Left kidney (tissue), 2 donors: ENCODE measurements around the gene VPS4A. TPM values are rescaled to one million over a fixed set of nuclear protein-coding genes. Genes with fewer than 3 reads are reported as not detected.
A peak's percentile ranks its signal among the peaks of the same experiment; 100 is the strongest.

ENCODE experiments used
- DNase-seq: peaks from one replicate; pipeline ENCODE4 v3.0.0-alpha.2; 2013
- polyA plus RNA-seq: library from polyadenylated mRNA; unstranded; fragments of 120-200 nt; gene quantifications from one replicate; pipeline ENCODE4 v1.2.1, GENCODE V29; 2013; ENCODE audit not compliant: insufficient read length

The VPS4A gene
- polyA plus RNA-seq, 1 donor: 52.9 TPM

DNA sequence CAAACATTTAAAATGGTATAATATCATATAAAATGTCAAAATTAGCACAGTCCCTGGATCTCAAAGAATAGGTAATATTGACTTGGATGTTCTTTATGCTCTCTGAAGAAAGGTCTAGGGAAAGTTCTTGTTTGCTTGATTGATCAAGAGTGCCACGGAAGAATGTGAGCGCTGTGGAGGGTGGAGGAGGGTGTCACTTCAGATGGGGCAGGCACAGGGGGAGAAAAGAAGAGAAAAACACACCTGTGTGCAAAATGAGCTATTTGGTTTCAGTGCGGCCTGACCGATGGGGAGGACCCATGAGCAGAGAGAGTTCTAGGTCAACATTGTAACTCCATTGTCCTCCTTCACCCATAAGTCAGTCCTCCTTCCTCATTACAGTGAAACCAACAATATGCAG is 8.8 kb upstream of the VPS4A start:
- DNase-seq: no peak

DNA sequence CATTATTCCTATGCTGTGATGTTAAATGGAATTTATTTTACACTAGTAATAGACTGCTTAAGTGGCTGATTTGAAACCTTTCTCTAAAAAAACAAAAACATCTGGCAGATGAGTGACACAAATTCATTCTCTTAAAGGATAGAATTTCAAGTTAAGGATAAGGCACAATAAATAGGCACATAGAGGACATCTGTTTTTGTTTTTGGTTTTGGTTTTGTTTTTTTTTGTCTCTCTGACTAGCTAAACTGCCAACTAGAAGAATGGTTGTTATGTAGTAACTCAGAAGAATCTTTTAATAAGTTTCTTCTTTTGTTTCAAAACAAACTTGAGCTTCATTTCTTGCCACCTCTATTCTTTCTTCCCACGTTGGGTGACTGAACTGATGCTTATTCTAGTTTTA is 5.1 kb upstream of the VPS4A start:
- DNase-seq: no peak

DNA sequence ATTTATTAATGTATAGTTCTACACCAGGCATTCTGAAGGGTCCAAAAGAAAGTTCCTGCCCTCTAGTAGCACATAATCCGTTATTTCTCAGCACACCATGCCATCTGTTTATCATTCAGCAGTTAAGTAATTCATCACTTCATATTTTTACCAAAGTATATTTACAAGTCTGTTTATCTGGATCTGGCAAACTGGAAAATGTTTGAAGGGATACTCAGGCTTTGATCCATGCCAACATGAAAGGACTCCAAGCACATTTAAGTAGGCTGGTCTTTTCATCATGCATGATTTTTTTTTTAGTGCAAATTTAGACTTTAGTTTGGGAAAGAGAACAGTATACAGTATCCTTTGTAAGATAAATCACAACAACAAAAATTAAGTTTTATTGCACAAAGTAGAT is 4.1 kb upstream of the VPS4A start:
- DNase-seq: no peak

DNA sequence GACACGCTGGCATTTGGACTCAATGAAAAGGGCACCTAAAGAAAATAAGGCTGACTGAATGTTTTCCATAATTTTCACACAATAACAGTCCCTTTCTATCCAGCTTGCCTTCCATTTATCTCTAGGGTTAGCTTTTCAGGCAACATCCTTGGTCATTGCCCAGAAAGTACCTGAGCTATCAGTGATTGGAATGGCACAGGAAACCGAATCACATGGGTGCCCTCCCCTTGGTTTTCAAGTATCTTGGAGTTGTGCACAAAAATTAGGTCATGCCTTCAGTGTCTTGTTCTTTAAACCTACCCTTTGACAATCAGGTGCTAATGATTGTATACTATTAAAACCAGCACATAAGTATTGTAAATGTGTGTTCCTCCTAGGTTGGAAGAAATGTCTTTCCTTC is 3.3 kb upstream of the VPS4A start:
- DNase-seq: no peak

DNA sequence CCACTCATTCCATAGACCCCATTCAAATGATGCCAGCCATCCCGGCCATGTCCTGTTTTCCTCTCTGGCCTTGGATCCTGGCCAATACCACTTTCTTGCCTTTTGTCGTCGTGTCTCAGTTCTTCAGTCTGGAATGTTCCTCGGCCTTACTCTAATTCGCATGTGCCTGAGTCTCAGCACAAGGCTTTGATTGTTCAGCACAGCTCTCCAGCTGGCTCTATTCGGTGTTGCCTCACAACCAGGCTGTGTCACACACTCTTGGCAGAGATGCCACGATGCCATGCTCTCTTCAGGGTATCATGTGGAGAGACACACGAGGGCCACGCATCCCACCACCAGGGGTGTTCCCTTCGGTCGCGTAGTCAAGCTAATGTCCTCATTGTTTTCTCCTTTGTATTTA is 1.8 kb upstream of the VPS4A start:
- no peak for DNase-seq

DNA sequence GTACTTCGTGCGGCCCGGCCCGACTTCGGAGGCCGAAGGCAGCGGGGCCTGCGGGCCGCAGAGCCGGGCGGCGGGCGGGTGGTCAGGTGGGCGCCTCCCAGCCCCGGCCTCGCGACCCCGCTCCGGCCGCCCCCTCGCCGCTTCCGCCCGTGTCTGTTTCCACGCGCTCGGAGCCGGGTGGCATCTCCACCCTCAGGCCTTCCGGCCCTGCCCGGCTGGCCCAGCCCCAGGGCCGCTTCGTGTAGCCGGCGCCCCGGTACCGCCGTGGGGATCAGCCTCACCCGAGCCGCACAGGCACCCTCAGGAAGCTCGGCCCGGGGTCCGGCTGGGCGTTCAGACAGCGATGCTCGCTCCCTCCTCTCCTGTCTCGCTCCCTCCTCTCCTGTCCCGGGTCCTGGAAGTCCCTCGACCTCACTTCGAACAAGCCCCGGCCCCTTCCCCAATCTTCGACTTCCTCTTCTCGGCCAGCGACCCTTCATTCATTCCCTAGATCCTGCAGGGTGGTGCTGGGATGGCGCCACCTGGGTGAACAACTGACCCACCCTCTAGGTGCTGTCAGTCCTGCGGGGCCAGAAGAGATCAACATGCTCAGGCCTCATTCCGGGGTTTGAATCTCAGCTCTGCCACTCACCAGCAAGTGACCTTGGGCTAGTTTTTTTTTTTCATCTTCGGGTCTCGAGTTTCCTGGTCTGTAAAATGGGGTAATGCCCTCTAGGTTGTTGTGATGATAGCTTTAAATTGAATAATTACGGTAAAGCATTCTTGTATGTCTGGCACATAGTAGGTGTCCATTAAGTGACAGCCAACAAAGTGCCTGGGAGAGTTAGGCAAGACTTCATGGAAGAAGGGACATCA is 610 bp downstream of the VPS4A start:
- DNase-seq: peak; percentile 18

DNA sequence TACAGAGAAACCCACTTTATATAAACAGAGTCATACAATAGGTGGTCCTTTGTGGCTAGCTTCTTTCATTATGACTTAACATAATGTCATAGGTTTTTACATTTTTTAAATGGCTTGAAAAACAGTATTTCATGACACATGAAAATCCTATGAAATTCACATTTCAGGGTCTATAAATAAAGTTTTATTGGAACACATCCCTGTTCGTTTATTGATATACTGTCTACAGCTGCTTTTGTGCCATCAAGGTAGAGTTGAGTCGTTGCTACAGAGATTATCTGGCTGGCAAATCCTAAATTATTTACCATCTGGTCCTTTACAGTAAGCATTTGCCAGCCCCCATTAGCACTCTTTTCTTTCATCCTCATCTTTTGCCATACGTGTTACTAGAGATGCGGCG is 2.3 kb downstream of the VPS4A start:
- DNase-seq: no peak

GRCh38 chr16:69314534-69314933 is 3.4 kb downstream of the VPS4A start:
- no peak for DNase-seq

DNA sequence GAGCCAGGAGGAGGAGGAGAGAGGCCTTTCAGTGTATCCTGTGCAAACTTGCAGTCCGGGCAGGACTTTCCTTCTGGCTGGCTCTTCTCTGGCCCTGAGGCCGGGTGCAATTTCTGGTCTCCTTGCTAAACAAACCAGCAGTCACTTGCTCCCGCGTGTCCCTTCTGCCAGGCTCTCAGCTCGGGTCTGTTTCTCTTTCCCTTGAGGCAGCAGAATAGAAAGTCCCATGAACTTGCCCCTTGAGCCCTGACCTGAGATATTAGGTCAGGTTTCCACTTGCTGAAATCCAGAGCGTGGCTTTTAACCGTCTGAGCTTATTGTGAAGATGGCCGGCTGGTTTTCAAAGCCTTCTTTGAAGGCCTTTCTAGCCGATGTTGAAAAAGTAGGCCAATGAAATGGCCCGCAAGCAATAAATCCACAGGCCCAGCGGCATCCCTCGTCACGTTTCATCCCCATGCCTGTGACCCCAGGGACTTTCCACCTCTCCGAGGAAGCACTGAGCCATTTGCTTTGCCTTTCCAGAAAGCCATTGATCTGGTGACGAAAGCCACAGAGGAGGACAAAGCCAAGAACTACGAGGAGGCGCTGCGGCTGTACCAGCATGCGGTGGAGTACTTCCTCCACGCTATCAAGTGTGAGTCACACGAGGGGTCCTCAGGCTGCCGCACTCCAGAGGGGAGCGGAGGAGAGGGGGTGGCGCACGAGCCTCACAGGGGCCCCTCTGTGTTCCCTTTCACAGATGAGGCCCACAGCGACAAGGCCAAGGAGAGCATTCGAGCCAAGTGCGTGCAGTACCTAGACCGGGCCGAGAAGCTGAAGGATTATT is 4.5 kb downstream of the VPS4A start:
- no peak for DNase-seq

GRCh38 chr16:69316595-69317034 is 5.5 kb downstream of the VPS4A start:
- no peak for DNase-seq

DNA sequence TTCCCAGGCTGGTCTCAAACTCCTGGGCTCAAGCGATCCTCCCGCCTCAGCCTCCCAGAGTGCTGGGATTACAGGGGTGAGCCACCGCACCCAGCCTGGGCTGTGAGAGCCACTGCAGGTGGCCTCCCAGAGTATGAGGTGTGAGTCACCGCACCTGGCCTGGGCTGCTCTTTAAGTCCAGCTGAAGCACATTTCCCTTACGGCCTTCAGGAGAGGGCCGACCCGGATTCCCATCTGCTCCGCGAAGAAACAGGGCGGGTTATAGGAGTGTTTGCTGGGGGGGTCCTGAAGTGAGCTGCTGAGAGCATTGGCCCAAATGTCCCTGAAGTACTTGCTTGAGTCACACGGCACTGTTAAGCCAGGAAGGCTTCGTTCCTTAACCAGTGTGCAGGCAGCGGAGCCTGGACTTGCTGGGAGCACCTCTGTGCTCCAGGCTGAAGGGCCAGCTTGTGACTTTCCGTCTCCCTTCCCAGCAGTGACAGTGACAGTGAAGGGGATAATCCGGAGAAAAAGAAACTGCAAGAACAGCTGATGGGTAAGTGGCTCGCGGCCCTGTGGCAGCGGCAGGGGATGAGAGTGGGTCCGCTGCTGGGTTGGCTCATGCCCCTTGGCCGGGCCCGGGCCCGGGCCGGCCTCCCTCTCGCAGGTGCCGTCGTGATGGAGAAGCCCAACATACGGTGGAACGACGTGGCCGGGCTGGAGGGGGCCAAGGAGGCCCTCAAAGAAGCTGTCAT is 7.2 kb downstream of the VPS4A start:
- DNase-seq: no peak

DNA sequence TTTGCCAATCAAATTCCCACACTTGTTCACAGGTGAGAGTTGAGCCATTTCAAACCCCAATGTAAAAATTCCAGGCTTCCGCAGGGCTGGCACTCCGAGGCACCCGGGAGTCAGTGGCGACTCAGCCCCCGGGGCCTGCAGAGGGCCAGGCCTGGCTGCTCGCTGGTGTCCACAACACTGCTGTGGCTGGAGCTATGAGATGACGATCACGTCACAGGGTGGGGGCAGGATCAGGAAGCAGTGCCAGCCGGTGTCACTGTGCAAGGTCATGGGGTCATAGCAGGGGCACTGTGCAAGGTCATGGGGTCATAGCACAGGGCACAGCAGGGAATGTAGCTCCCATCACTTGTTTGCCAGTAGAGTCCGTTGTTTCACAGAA is 7.8 kb downstream of the VPS4A start:
- DNase-seq: no peak

DNA sequence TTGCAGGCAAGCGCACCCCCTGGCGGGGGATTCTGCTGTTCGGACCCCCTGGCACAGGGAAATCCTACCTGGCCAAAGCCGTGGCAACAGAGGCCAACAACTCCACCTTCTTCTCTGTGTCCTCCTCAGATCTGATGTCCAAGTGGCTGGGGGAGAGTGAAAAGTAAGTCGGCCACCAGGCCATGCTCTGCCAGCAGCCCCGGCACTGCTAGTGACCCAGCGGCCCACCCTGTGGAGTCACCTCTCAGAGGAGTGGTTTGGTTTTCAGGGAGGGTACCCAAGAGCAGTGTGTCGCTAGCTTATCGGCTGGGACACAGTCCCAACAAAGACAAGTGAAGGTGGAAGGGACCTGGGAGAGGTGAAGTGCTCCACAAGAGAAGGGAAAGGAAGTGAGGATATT is 8.2 kb downstream of the VPS4A start:
- no peak for DNase-seq

DNA sequence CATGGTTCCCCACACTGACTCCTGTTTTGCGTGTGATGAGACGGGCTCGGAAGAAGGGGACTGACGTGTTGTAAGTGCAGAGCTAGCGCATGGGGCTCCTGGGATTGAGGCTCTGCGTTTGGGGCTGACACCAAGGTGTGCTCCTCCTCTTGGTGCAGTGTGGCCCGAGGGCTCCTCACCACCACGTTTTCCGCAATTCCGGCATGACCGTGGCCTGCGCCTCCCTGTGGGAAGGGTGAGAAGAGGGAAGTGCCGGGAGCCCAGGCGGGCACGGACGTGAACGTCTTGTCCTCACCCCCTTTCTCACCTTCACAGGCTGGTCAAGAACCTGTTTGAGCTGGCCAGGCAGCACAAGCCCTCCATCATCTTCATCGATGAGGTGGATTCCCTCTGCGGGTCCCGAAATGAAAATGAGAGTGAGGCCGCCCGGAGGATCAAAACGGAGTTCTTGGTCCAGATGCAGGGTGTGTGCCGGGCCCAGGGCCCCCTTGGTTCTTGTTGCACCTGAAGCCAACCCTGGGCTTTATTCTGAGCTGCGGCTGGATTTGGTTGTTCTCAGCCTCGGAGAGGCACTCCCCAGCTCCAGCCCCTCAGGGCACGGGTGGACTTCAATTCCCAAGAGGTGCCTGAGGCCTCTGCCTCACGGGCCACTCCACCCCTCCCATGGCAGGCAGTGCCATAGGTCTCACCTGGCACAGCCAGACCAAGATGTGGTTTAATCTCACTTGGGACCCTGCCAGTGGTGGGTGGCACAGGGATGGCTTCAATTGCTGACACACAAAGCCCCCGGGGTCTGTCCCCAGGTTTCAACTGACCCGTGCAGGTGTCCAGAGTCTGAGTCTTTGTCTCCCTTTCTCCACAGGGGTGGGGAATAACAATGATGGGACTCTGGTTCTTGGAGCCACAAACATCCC is 8.9 kb downstream of the VPS4A start:
- DNase-seq: no peak

DNA sequence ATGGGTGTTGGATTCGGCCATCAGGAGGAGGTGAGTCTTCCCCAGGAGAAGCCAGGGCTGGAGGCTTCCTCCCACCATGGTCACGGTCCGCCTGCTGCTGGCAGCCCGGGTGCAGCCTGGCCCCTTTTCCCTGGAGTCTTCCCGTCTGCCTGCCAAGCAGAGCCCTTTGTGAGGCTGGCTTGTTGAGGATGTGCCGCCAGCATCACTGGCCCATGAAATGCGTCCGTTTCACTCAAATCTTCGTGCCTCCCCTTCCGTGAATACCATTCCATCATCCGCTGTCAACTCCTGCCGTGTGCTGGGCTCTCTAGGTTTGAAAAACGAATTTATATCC is 9.6 kb downstream of the VPS4A start:
- DNase-seq: no peak

DNA sequence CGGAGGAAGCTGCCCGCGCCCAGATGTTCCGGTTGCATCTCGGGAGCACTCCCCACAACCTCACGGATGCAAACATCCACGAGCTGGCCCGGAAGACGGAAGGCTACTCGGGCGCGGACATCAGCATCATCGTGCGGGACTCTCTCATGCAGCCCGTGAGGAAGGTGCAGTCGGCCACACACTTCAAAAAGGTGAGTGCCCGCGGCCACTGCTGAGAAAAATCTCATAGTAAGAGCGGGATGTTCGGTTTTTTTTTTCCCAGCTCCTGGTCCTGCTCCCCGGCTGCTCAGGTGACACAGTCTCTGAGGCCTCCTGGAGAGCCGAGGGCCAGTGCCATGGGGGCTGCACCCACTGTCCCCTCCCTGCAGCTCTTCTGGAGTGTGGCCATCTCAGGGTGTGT is 9.9 kb downstream of the VPS4A start:
- no peak for DNase-seq

GRCh38 chr16:69322343-69322742 is 11.2 kb downstream of the VPS4A start:
- DNase-seq: no peak

GRCh38 chr16:69323415-69323814 is 12.3 kb downstream of the VPS4A start:
- DNase-seq: no peak

- DNase-seq: no peak
These were observed 12.9 kb downstream of the VPS4A start for GRCh38 chr16:69324013-69324531.

DNA sequence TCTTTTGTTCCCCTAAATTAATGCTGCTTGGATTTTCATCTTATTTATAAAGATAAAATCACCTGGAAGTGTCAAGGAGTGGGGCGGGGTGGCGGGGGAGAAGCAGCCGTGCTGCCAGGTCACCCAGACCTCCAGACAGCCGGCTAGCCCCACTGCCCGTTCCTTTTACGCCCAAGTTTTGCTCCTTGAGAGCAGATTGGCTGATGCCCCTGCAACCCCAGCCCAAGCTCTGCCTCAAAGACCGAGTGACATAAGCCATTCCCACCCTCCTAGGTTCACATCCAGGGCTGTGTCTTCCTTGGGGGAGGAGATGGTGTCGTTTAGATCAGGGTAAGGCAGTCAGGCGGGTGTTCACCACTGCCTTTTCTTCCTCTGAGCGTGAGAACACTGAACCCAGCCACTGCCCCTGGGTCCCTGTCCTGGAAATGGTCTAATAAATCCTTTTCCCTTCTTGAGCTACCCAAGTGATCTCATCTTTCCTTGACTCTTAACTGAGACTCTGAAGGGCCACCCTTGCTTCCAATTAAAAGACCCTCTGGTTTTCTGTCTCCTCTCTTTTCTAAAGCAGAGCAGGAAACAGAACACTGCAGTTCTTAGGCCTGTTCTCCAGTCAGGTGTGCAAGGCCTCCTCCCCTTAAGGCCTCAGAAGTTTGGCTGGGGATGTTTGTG is 13.6 kb downstream of the VPS4A start:
- no peak for DNase-seq

DNA sequence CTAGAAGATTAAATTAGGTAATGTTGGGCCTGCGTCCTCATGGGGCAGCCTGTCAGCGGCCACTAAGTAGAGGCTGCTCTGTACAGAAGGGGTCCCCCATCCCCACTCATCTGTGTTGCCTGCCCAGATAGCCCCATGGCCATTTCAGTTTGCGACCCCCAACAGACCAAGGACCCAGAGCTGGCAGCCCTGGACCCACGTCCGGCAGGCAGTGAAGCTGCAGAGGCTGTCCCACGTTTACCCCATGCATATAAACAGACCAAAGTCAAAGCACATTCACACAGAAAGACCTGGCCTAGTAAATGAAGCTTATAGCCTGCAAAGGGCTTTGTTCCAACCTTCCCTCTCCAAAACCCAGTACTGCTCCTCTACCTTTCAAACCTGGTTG is 14.6 kb downstream of the VPS4A start:
- DNase-seq: no peak
